Measurements from ENCODE around the gene CFD.
"Not testable (repeated sequence)": the region's sequence is repeated elsewhere in the genome, so short reads cannot be mapped to it uniquely, and the experiment has no call there.

Gene CFD

GRCh38 chr19:858868-859843 lies at the start of gene CFD:
Gene CFD (plus strand): TSS chr19:859664. CDS start chr19:859690, 26 bp downstream.
- no peak for DNase-seq (ENCODE audit: low read depth)

GRCh38 chr19:810077-810855 lies 49.2 kb upstream of the CFD start:
- no peak for DNase-seq (ENCODE audit: low read depth)

- DNase-seq (ENCODE audit: low read depth): no peak
These were observed 48.5 kb upstream of the CFD start for GRCh38 chr19:810883-811489.

- DNase-seq (ENCODE audit: low read depth): no peak
These were observed 47.9 kb upstream of the CFD start for GRCh38 chr19:811506-812048.

DNA sequence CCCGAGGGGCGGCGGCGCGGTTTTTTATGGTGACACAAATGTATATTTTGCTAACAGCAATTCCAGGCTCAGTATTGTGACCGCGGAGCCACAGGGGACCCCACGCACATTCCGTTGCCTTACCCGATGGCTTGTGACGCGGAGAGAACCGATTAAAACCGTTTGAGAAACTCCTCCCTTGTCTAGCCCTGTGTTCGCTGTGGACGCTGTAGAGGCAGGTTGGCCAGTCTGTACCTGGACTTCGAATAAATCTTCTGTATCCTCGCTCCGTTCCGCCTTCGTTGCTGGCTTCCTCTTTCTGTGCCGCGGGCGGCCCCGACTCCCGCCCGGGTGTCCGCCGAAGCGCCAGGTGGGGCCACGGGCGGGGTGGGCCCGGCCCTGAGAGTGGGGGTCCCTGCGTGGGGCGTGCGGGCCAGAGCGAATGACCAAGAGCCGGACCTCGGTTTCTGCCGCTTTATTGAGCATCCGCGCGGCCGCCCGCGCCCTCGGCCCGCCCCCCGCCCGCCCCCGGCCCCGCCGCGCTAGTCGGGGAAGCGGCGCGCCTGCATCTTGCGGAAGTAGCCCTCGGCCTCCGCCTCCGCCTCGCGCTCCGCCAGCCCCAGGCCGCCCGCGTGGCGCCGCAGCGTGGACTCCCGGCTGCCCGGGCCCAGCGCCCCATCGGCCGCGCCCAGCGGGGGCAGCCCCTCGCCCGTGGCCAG lies 47.3 kb upstream of the CFD start:
- DNase-seq (ENCODE audit: low read depth): no peak

GRCh38 chr19:812747-813218 lies 46.7 kb upstream of the CFD start:
- no peak for DNase-seq (ENCODE audit: low read depth)

DNA sequence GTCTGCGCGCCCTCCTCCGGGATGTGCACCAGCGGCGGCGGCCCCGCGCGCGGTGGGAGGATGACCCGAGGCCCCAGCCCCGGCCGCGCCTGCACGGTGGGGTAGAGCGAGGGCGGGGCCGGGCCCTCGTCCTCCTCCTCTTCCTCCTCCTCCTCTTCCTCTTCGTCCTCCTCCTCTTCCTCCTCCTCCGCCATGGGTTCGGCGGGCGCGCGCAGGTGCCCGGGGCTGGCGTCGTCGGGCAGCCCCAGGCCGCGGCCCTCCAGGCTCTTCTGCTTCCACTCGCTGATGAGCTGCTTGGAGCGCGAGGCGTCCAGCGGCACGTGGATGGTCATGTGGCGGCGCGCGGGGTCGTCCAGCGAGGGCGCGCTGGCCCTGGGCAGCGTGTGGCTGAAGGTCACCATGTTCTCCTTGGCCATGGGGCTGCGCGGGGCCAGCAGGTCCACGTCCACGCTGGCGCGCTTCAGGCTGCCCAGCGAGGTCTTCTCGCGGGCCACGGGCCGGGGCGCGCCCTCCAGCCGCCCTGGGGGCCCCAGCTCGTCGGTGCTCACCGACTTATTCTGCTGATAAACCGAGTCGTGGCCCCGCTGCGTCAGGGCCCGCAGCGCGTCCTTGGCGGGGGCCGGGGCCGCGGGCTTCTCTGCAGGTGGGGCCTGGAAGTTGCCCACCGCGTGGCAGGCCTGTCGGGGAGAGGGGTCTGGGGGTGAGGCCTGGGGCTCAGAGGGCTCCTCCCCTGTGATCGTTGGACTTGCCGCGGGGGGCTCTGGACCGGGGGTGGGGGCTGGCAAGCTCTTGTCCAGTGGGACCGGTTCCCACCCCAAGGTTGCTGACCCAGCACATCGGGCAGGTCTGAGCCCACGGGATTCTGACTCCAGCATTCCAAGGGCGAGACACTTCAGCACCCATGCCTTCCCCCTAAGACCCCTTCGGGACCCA lies 46.0 kb upstream of the CFD start:
- no peak for DNase-seq (ENCODE audit: low read depth)

DNA sequence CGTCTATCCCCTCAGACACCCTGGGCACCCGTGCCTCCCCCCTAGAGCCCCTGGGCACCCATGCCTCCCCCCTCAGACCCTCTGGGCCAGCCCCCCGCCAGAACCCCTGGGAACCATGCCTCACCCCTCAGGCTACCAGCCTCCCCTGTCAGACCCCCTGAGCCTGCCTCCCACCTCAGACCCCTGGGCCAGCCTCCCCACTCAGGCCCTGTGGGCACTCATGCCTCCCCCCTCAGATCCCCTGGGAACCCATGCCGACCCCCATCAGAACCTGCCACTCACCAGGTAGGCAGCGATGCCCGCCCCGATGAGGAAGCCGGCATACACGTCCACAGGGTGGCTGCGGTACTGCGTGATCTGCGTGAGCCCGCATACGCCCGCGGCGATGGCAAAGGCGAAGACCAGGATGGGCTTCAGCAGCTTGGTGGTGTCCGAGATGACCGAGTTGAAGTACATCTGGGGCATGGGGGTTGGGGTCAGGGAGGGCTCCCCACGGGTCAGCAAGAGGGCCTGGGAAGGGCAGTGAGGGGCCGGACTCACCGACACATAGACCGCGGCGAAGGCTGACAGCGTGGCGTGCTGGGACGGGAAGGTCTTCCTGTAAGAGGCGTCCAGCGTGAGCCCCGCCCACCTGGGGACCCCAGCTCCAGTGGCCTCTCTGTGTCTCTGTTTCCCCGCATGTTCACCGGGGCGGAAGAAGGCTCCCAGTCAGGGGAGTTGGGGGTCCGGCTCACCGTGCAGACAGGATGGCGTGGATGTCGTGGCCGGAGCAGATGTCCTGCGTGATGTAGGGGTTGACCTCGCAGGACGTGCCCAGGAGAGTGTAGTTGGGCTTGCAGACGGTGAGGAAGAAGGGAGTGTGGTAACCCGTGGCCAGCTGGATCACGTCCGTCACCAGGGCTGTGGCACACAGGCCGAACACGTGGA lies 45.0 kb upstream of the CFD start:
- no peak for DNase-seq (ENCODE audit: low read depth)

GRCh38 chr19:815079-815774 lies 44.2 kb upstream of the CFD start:
- DNase-seq (ENCODE audit: low read depth): no peak

DNA sequence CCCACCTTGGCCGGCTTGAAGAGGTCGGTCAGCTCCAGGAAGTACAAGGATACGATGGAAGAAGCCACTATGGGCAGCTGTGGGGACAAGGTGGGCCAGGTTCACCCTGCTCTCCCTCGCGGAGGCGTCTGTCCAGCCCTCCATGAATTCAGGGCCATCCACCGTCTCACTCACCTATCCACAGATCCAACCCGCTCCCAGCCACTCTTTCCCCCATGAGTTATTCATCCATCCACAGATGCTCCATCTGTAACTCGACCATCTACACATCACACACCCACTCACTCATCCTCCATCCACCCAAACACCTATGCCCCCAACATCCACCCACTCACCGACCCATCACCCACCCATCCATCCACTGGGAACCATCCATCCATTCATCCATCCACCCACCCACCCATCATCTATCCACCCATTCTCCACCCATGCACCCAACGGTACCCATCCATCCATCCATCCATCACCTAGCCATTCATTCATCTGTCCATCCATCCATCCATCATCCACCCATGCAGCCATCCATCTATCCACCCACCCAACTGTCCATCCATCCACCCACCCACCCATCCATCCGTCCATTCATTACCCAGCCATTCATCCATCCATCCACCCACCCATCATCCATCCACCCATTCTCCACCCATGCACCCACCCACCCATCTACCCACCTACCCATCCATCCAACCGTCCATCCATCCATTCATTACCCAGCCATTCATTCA lies 43.5 kb upstream of the CFD start:
- no peak for DNase-seq (ENCODE audit: low read depth)

DNA sequence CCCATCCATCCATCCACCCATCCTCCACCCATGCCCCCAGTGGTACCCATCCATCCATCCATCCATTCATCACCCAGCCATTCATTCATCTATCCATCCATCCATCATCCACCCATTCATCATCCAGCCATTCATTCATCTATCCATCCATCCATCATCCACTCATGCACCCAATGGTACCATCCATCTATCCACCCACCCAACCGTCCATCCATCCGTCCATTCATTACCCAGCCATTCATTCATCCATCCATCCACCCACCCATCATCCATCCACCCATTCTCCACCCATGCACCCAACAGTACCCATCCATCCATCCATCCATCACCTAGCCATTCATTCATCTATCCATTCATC lies 43.0 kb upstream of the CFD start:
- DNase-seq (ENCODE audit: low read depth): no peak

GRCh38 chr19:820212-820611 lies 39.3 kb upstream of the CFD start:
- DNase-seq (ENCODE audit: low read depth): not testable (repeated sequence)

- no peak for DNase-seq (ENCODE audit: low read depth)
These were observed 38.1 kb upstream of the CFD start for GRCh38 chr19:821231-821824.

GRCh38 chr19:821825-822503 lies 37.5 kb upstream of the CFD start, which contains the start of gene PLPPR3:
Gene PLPPR3 (minus strand): TSS chr19:821955. CDS start chr19:821559, 396 bp downstream.
- DNase-seq (ENCODE audit: low read depth): no peak

- no peak for DNase-seq (ENCODE audit: low read depth)
These were observed 35.8 kb upstream of the CFD start for GRCh38 chr19:823565-824121.

GRCh38 chr19:824885-825284 lies 34.6 kb upstream of the CFD start:
- DNase-seq (ENCODE audit: low read depth): no peak

Measured in CMK (cell line).